ENCODE measurements around the gene KATNAL2.
A peak's percentile ranks its signal among the peaks of the same experiment; 100 is the strongest.

KATNAL2 gene

GRCh38 chr18:47120428-47120827 is 203.0 kb downstream of the KATNAL2 start:
- DNase-seq = no peak

- no peak for DNase-seq
These were observed 203.7 kb downstream of the KATNAL2 start for GRCh38 chr18:47121146-47121545.

- no peak for DNase-seq
These were observed 223.9 kb downstream of the KATNAL2 start for GRCh38 chr18:47141289-47141688.

- no peak for DNase-seq
These were observed 225.8 kb downstream of the KATNAL2 start for GRCh38 chr18:47143153-47143552.

- no peak for DNase-seq
These were observed 226.6 kb downstream of the KATNAL2 start for GRCh38 chr18:47143899-47144485.

- DNase-seq = no peak
These were observed 228.8 kb downstream of the KATNAL2 start for GRCh38 chr18:47146206-47146605.

GRCh38 chr18:47149457-47150028 is 232.1 kb downstream of the KATNAL2 start:
- DNase-seq = no peak

GRCh38 chr18:47150029-47150823 is 232.8 kb downstream of the KATNAL2 start, which contains the start of gene HDHD2:
HDHD2 (minus strand) TSS chr18:47150500; CDS start chr18:47136439, 14,061 bp downstream.
- peak; percentile 46 to 70 (median 50) for DNase-seq

GRCh38 chr18:47150824-47151366 is 233.5 kb downstream of the KATNAL2 start:
- no peak for DNase-seq

- no peak for DNase-seq
These were observed 234.0 kb downstream of the KATNAL2 start for GRCh38 chr18:47151439-47151838.

All from activated naive CD4-positive, alpha-beta T cell (primary cell).